Stimulated activated naive CD8-positive, alpha-beta T cell treated with anti-CD3 and anti-CD28 coated beads, Interleukin-15, amount 100 ng/mL, for 72 hours (primary cell): ENCODE measurements around the gene ITSN2.
"Not testable (repeated sequence)": the region's sequence is repeated elsewhere in the genome, so short reads cannot be mapped to it uniquely, and the experiment has no call there.

Experiments
- ATAC-seq: fragments of 150-1000 bp; cut with Tn5 transposase; 2 replicates; pipeline ENCODE4 v1.10.0; 2021; ENCODE audit warnings: mild to moderate bottlenecking, moderate library complexity
- DNase-seq, 2 donors: peaks; one replicate each; pipeline ENCODE4 v3.0.0; 2021 to 2022
- H3K27ac Mint-ChIP-seq, 2 donors: one replicate each; pipeline ENCODE4 v1.8.0; 2022; ENCODE audit warnings: mild to moderate bottlenecking in 2 of 2, mixed read lengths in 2 of 2, moderate library complexity in 2 of 2
- H3K27me3 Mint-ChIP-seq: one replicate; pipeline ENCODE4 v1.8.0; 2022; ENCODE audit warnings: mixed read lengths
- H3K4me1 Mint-ChIP-seq: one replicate; pipeline ENCODE4 v1.8.0; 2022; ENCODE audit warnings: mild to moderate bottlenecking, mixed read lengths
- H3K4me3 Mint-ChIP-seq, 2 donors: one replicate each; pipeline ENCODE4 v1.8.0; 2022; ENCODE audit warnings: mild to moderate bottlenecking in 2 of 2, mixed read lengths in 2 of 2, moderate library complexity in 1 of 2
- H3K9me3 Mint-ChIP-seq, 2 donors: one replicate each; pipeline ENCODE4 v1.8.0; 2022; ENCODE audit warnings: mixed read lengths in 2 of 2

Gene ITSN2

GRCh38 chr2:24206242-24206641 is 154.1 kb downstream of the ITSN2 start:
- Mint-ChIP-seq H3K9me3 (no peaks in the 10 kb centered on the region), H3K4me1 (no peaks in the 10 kb centered on the region), H3K27ac (no peak overlapping the region), H3K4me3 (no peak overlapping the region), H3K27me3 (no peaks in the 10 kb centered on the region)
- DNase-seq (no peak), ATAC-seq (no peak)

DNA sequence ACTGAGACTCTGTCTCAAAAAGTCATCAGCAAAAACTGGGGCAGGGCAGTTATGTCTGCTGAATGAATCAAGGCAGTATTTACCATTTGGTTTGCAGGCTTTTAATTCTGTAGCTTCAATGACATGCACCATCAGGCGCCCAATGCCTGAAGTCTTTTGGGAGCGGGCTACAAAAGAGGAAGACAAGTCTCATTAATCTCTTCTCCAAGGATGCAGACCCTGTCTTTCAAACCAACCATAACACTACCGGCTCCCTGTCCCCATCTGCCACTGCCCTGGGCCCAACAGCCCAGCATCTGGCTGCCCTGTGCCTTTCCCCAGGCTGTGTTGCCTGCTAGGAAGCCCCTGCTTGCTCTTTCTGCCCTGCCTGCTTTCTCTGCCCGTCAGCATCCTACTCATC is 155.2 kb downstream of the ITSN2 start:
- H3K9me3 Mint-ChIP-seq, result no peaks in the 10 kb centered on the region
- H3K4me3 Mint-ChIP-seq, result no peak overlapping the region
- H3K27me3 Mint-ChIP-seq, result no peaks in the 10 kb centered on the region
- no peak for ATAC-seq
- peak overlapping the region in 1 of 2 donors; percentile 3 for H3K27ac Mint-ChIP-seq
- DNase-seq, result no peak
- no peaks in the 10 kb centered on the region for H3K4me1 Mint-ChIP-seq

GRCh38 chr2:24204505-24204904 is 155.8 kb downstream of the ITSN2 start:
- no peak overlapping the region for H3K4me3 Mint-ChIP-seq
- no peaks in the 10 kb centered on the region for H3K27me3 Mint-ChIP-seq
- H3K9me3 Mint-ChIP-seq, result no peaks in the 10 kb centered on the region

DNA sequence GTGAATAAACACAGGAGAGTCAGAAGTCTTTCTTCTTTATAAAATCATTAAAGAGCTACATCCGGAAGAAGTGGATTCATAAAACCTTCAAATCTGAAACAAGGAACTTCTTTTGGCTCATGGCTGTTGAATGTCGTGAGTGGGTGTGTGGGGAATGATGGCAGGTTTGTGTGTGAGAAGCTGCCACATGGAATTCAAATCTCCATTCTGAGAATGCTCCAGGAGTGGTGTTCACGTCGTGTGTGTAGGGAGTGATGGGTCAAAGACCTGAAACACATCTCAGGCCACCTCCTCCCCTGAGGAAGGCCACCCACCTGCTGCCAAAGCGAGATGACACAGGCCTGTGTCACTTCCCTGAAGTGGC is 156.6 kb downstream of the ITSN2 start:
- H3K4me1 Mint-ChIP-seq, result no peaks in the 10 kb centered on the region
- ATAC-seq (no peak), DNase-seq (no peak)
- no peak overlapping the region for H3K4me3 Mint-ChIP-seq
- H3K9me3 Mint-ChIP-seq, result peaks cover 0 to 6% of the 10 kb centered on the region in 2 donors
- H3K27me3 Mint-ChIP-seq, result no peaks in the 10 kb centered on the region
- peak overlapping the region in 1 of 2 donors; percentile 49 for H3K27ac Mint-ChIP-seq

More at GRCh38 chr2:24204505-24204904, 155.8 kb downstream of the ITSN2 start:
- no peaks in the 10 kb centered on the region for H3K4me1 Mint-ChIP-seq
- ATAC-seq (no peak), DNase-seq (no peak)
- H3K27ac Mint-ChIP-seq, result no peak overlapping the region

- Mint-ChIP-seq H3K27ac (peak overlapping the region in 1 of 2 donors; percentile 49), H3K9me3 (peaks cover 0 to 8% of the 10 kb centered on the region in 2 donors), H3K4me1 (no peaks in the 10 kb centered on the region), H3K4me3 (no peak overlapping the region), H3K27me3 (no peaks in the 10 kb centered on the region)
- ATAC-seq, result no peak
- DNase-seq, result no peak
Measured at GRCh38 chr2:24203029-24203786, 157.1 kb downstream of the ITSN2 start.

DNA sequence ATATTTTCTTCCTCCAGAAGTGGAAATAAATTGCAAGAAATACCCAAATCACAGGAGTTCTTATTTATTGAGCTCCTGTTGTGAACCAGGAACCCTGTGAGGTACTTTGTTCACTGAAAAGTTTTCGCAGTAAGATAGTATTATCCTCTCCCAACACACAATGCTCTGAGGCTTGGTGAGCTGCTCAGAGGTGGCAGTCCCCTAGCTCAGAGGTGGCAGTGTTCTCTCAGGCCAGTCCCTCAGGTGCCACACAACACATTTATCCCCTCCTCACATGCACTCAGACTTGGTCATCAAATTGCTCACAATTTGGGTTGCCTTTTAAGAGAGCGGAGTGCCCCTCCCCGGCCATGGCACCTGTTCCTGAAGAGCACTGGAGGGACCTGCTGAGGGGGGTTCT is 159.5 kb downstream of the ITSN2 start:
- DNase-seq (no peak), ATAC-seq (no peak)
- Mint-ChIP-seq H3K4me3 (no peak overlapping the region), H3K4me1 (no peaks in the 10 kb centered on the region), H3K27me3 (no peaks in the 10 kb centered on the region), H3K9me3 (peaks cover 6 to 22% of the 10 kb centered on the region in 2 donors), H3K27ac (no peak overlapping the region)

DNA sequence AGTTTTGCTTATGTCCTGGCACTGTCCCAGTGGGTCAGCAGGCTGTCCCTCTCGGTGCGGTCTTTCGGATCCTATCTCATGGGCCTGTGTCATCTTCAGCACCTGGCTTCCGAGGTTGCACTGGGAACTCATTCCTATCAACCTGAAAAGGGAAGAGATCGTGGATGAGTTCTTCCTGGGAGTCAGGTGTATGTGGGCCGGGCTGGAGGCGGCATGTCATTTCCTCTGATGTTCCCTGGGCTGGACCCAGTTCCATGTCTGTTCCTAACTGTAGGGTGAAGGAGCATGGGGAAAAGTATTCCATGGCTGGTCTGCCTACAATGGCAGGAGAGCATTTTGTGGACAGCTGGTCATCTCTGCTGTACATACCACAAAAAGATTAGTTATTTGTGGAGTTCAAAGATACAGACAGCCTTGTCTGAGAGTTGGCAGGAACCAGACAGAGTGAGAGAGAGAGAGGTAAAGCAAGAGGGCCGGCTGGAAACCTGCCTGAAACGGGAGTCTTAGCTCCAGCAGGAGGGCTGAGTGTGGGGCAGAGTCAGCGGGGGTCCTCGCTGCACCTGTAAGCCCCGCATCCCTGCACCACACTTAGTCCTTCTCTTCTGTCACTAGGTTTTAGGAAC is 160.3 kb downstream of the ITSN2 start:
- Mint-ChIP-seq H3K4me1 (no peaks in the 10 kb centered on the region), H3K4me3 (no peak overlapping the region)

GRCh38 chr2:24197213-24197612 is 163.1 kb downstream of the ITSN2 start:
- H3K27me3 Mint-ChIP-seq, ATAC-seq, DNase-seq, H3K27ac Mint-ChIP-seq, H3K4me3 Mint-ChIP-seq, H3K4me1 Mint-ChIP-seq: not testable (repeated sequence)
- H3K9me3 Mint-ChIP-seq, result peaks cover 6 to 32% of the 10 kb centered on the region in 2 donors

More for the DNA sequence above, 160.3 kb downstream of the ITSN2 start:
- H3K27ac Mint-ChIP-seq, result no peak overlapping the region
- ATAC-seq, result no peak
- DNase-seq, result no peak
- peaks cover 6 to 22% of the 10 kb centered on the region in 2 donors for H3K9me3 Mint-ChIP-seq
- no peaks in the 10 kb centered on the region for H3K27me3 Mint-ChIP-seq

GRCh38 chr2:24191848-24192247 is 168.5 kb downstream of the ITSN2 start:
- Mint-ChIP-seq H3K4me1 (no peaks in the 10 kb centered on the region), H3K27me3 (no peaks in the 10 kb centered on the region), H3K4me3 (no peak overlapping the region), H3K27ac (no peak overlapping the region), H3K9me3 (peaks cover 14 to 18% of the 10 kb centered on the region in 2 donors)
- no peak for DNase-seq
- ATAC-seq, result no peak

DNA sequence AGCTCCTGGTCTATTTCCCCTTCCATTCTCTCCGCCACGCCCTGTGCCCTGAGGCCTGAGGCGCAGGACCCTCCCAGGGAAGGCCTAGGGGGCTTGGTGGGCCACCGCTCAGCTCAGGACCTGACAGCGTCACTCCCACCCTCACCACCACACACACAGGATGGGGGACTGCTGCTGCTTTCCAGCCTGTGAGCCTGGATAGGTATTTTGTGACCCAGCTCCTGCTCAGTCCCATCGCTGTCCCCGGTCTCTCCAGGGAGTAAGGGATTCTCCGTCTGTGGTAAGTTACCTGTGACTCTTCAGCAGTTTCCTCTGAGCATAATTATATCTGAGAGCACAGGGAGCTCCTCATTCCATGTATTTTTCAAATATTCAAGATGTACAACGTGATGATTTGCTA is 169.2 kb downstream of the ITSN2 start:
- Mint-ChIP-seq H3K4me1 (no peaks in the 10 kb centered on the region), H3K27ac (no peak overlapping the region), H3K27me3 (no peaks in the 10 kb centered on the region), H3K4me3 (no peak overlapping the region), H3K9me3 (peaks cover 9 to 13% of the 10 kb centered on the region in 2 donors)
- DNase-seq, result no peak
- ATAC-seq, result no peak

- H3K27ac Mint-ChIP-seq, result no peak overlapping the region
- peaks cover 9 to 13% of the 10 kb centered on the region in 2 donors for H3K9me3 Mint-ChIP-seq
- H3K4me3 Mint-ChIP-seq, result no peak overlapping the region
- ATAC-seq (no peak), DNase-seq (no peak)
- H3K27me3 Mint-ChIP-seq, result no peaks in the 10 kb centered on the region
- no peaks in the 10 kb centered on the region for H3K4me1 Mint-ChIP-seq
Measured at GRCh38 chr2:24190503-24190902, 169.8 kb downstream of the ITSN2 start.

GRCh38 chr2:24189551-24189950 is 170.8 kb downstream of the ITSN2 start:
- ATAC-seq, result no peak

DNA sequence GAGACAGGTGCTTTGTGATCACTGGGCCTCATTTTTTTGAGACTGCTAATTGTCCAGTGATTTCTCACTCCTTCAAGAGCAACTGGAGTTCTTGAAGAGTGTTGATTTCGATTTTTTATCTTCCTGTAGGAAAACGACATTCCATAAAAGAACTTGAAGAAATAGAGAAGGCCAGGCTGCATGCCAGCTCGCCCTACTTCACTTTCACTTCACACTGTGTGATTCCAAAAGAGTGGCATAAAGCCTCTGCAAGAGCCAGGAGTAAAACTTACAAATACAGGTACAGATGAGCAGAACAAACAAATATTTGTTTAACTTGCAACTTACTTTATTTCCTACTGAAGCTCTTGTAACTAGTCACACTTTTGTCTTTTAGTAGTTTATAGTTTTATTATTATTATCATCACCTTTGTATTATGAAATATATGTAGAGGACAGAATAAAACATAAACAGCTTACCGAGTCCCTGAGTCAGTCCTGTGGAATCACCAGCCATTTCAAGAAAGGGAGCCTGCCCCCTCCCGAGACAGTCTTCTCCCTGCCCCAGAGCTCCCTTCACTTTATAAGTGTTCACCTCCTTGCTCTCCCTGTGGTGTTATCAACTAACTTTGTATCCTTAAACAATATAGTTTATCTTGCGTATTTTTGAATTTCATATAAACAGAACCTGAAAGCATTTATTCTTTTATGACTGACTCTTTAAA is 176.8 kb downstream of the ITSN2 start:
- H3K27me3 Mint-ChIP-seq, result no peaks in the 10 kb centered on the region
- DNase-seq, result no peak
- no peak overlapping the region for H3K27ac Mint-ChIP-seq
- no peaks in the 10 kb centered on the region for H3K4me1 Mint-ChIP-seq
- peaks cover 0 to 9% of the 10 kb centered on the region in 2 donors for H3K9me3 Mint-ChIP-seq
- H3K4me3 Mint-ChIP-seq, result no peak overlapping the region
- ATAC-seq, result no peak

More at GRCh38 chr2:24189551-24189950, 170.8 kb downstream of the ITSN2 start:
- Mint-ChIP-seq H3K4me3 (no peak overlapping the region), H3K27me3 (no peaks in the 10 kb centered on the region), H3K27ac (no peak overlapping the region), H3K9me3 (peaks cover 9 to 13% of the 10 kb centered on the region in 2 donors), H3K4me1 (no peaks in the 10 kb centered on the region)
- DNase-seq, result no peak

DNA sequence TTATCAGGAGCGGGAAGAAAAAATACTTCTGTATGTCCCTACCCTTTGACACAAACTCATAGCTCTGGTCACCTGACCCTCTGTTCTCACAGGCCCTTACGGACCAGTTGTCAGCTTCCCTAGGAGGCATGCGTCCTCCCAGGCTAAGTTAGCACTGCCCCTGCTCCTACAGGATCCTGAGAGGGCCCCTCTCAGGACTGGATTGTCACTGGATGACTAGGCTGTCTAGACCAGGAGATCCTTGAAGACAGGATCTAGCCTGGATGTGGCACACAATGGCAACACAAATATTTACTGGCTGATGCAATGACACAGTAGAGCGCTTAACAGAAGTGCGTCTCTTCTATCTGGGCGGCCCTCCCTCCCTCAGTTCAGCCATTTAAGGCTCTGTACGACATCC is 177.8 kb downstream of the ITSN2 start:
- no peaks in the 10 kb centered on the region for H3K4me1 Mint-ChIP-seq
- H3K4me3 Mint-ChIP-seq, result no peak overlapping the region
- peaks cover 0 to 5% of the 10 kb centered on the region in 2 donors for H3K9me3 Mint-ChIP-seq
- DNase-seq (no peak), ATAC-seq (no peak)
- H3K27me3 Mint-ChIP-seq, result no peaks in the 10 kb centered on the region
- H3K27ac Mint-ChIP-seq, result peak overlapping the region in 1 of 2 donors; percentile 34

DNA sequence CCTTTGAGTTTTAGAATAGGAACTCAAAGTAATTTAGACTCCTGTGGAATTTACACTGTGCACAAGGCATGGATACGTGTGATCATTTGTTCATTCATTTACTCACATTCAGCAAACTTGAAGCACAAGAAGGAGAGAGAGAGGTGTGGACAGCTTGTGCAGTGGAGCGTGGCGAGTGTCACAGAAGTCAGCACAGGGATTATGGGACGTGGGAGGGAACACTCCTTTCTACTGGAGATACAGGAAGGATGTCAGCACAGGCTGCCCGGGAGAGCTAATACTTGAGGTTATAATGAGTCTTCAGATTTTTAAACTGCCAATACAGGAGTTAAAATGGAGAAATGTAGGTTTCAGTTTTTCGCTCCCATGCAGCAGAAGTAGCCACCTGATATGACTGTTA is 178.5 kb downstream of the ITSN2 start:
- ATAC-seq (no peak), DNase-seq (no peak)
- Mint-ChIP-seq H3K4me3 (no peak overlapping the region), H3K9me3 (no peaks in the 10 kb centered on the region), H3K4me1 (no peaks in the 10 kb centered on the region), H3K27ac (no peak overlapping the region), H3K27me3 (no peaks in the 10 kb centered on the region)

GRCh38 chr2:24179683-24180082 is 180.7 kb downstream of the ITSN2 start:
- H3K27ac Mint-ChIP-seq, result no peak overlapping the region
- no peak for ATAC-seq
- H3K27me3 Mint-ChIP-seq, result no peaks in the 10 kb centered on the region
- no peaks in the 10 kb centered on the region for H3K4me1 Mint-ChIP-seq
- no peaks in the 10 kb centered on the region for H3K9me3 Mint-ChIP-seq
- H3K4me3 Mint-ChIP-seq, result no peak overlapping the region
- DNase-seq, result no peak
